Pancreas (tissue), 10 donors: ENCODE data around the gene MLNR. TPM values are rescaled to one million over a fixed set of nuclear protein-coding genes. Genes with fewer than 3 reads are reported as not detected.

ENCODE experiments used
- ATAC-seq, 4 donors: fragments of 200-7000 bp; cut with Tn5 transposase; one replicate each; pipeline versions ENCODE4 v1.8.0 to v1.9.1; 2020; ENCODE audit warnings: mild to moderate bottlenecking in 4 of 4, moderate library complexity in 4 of 4
- DNase-seq, 6 donors: peaks; one replicate each; pipeline ENCODE4 v3.0.0-alpha.2; 2020
- FAIRE-seq: peaks from 2 replicates; lab custom pipeline; 2012; peaks lifted over from hg19 to GRCh38; lab: Jason Lieb, UNC
- H3K27ac ChIP-seq, 4 donors: fragments of 200-600 bp; sonication (generic); 1 replicate in 3 of 4; 2 replicates in 1 of 4; pipeline versions ENCODE4 v1.5.0 to v1.8.0; 2020
- H3K27me3 ChIP-seq, 4 donors: fragments of 200-600 bp; one replicate each; pipeline ENCODE4 v1.8.0; 2021
- H3K36me3 ChIP-seq, 3 donors: fragments of 200-600 bp; sonication (generic) in 1 of 3; one replicate each; pipeline versions ENCODE4 v1.5.0 to v1.8.0; 2020 to 2021
- H3K4me1 ChIP-seq, 3 donors: fragments of 200-600 bp; one replicate each; pipeline ENCODE4 v1.8.0; 2021
- H3K4me3 ChIP-seq, 4 donors: fragments of 200-600 bp; sonication (generic) in 2 of 4; one replicate each; pipeline versions ENCODE4 v1.5.0 to v1.8.0; 2020 to 2021
- H3K9me3 ChIP-seq, 4 donors: fragments of 200-600 bp; one replicate each; pipeline ENCODE4 v1.8.0; 2021
- CTCF ChIP-seq, 4 donors: fragments of 200-600 bp; sonication (generic) in 3 of 4; IDR thresholded peaks; one replicate each; pipeline versions ENCODE4 v1.5.0 to v1.8.0; 2021; ENCODE audit warnings: antibody characterized with exemption in 4 of 4
- WGBS, 2 donors: extraction: QIAGEN DNeasy Blood & Tissue Kit; methylation state at CpG; one replicate each; pipeline ENCODE4 v1.1.7; 2013; 5-methylcytosine and 5-hydroxymethylcytosine counted together
- intact Hi-C, 3 donors: fragments of 100-400 bp; cut with DNase I; formaldehyde crosslinking; loops; one replicate each; pipeline versions ENCODE4 v1.11.1 to v1.14.2; 2022
- polyA plus RNA-seq, 2 donors: library from polyadenylated mRNA; stranded (reverse); fragments of 200-250 nt; gene quantifications; one replicate each; pipeline ENCODE4 v1.2.3, GENCODE V29; 2013
- total RNA-seq, 6 donors: library from RNA; stranded (reverse); fragmentation: NEBNext Ultra II Directional in 4 of 6; extraction: Animal tissue kit (Norgen Biotek cat#: 25700) in 4 of 6; gene quantifications; one replicate each; pipeline versions ENCODE4 v1.2.1 to v1.2.4, GENCODE V29; 2021 to 2023
- donor health status: healthy with polysubstance abuse.
- donor health status: DM: no; HTN: no; CAD: no; lungs with moderate emphysema.
- donor health status: DM: no; HTN: no; CAD: no.
- donor health status: control.
- donor health status: control.
- donor health status: Bipolar disorder and iron deficiency.
- donor health status: DM: yes; HTN: yes; CAD: no.
- donor health status: DM: no; HTN: no; CAD: no.
- donor health status: DM: no; HTN: no; CAD: no.
- donor health status: DM: yes; HTN: yes; CAD: no.

The MLNR gene
- total and polyA plus RNA-seq, 8 donors: not detected

- peaks cover 0 to 6% (median 0%) of the 10 kb centered on the region in 4 donors for H3K27me3 ChIP-seq
- FAIRE-seq (no peak), DNase-seq (peak in 1 of 6 donors; percentile 35), ATAC-seq (peak; percentile 42 to 67 (median 64))
- no peaks in the 10 kb centered on the region for H3K36me3 ChIP-seq
- no peaks in the 10 kb centered on the region for H3K9me3 ChIP-seq
- intact Hi-C loops: no loop called here
- peaks cover 0 to 4% (median 0%) of the 10 kb centered on the region in 3 donors for H3K4me1 ChIP-seq
- no peak overlapping the region for H3K4me3 ChIP-seq
- TF ChIP-seq CTCF (IDR thresholded peaks at IDR 0.05): no peak
- WGBS, 2 donors: 46 to 47% methylated on average over 6 of the region's 6 CpGs
- H3K27ac ChIP-seq: peak overlapping the region in 1 of 4 donors; percentile 8
These were observed 5.2 kb upstream of the MLNR start for GRCh38 chr13:49214917-49215376.

DNA sequence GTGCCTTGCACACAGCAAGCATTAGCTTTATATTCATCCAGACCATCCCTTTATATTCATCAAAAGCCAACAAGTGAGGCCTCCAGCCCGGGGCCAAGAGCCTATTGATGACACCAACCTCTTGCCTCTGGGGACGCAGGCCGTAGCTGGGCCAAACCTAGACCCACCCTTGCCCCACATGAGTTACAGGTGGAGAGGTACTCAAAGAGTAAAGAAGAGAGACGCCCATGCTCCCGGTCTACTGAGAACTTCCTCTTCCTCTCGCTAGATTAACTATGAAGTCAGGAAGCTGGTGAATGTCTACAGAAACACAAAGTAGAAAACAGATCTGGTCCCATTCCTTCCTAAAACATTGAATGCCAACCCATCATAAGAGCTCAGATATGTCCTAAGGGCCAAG lies 3.8 kb upstream of the MLNR start:
- FAIRE-seq: no peak
- intact Hi-C loops: no loop called here
- TF ChIP-seq CTCF (IDR thresholded peaks at IDR 0.05): no peak
- Histone ChIP-seq H3K36me3 (no peaks in the 10 kb centered on the region), H3K4me1 (peaks cover 0 to 9% (median 0%) of the 10 kb centered on the region in 3 donors), H3K27me3 (peaks cover 0 to 12% (median 0%) of the 10 kb centered on the region in 4 donors), H3K27ac (no peak overlapping the region), H3K4me3 (no peak overlapping the region), H3K9me3 (no peaks in the 10 kb centered on the region)
- no peak for DNase-seq
- ATAC-seq: no peak
- WGBS, 2 donors: 88 to 93% methylated on average over 6 of the region's 6 CpGs

DNA sequence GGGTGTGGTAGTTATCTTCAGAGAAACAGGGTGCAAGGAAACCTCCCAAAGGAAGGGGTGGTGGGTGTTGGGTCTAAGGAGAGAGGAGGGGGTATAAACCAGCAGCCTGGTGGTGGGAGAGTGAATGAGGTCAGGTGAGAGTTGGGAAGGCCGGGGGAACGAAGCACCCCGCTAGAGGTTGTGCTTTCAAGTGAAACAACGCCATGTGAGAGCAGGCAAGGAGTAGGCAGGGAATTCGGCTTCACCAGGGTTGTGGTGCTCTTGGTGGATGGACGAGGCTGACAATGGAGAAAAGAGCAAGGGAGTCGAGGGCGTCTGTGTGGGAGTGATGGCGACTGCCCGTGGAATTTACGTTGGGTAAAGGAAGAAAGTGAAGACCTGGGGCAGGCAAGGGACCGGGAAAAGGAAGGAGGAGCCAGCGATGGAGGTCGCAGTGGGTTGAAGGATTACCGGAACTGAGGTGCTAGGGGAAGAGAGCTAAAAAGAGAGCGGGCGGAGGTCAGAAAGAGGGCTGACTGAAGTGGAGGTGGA lies 2.1 kb upstream of the MLNR start:
- intact Hi-C loops: no loop called here
- no peak overlapping the region for H3K4me3 ChIP-seq
- TF ChIP-seq CTCF (IDR thresholded peaks at IDR 0.05): no peak
- peaks cover 0 to 9% (median 0%) of the 10 kb centered on the region in 3 donors for H3K4me1 ChIP-seq
- ATAC-seq: no peak
- 52 to 55% methylated on average over 17 of the region's 17 CpGs for WGBS, 2 donors
- peaks cover 0 to 12% (median 0%) of the 10 kb centered on the region in 4 donors for H3K27me3 ChIP-seq
- no peak for FAIRE-seq
- no peak for DNase-seq
- H3K36me3 ChIP-seq: no peaks in the 10 kb centered on the region
- no peaks in the 10 kb centered on the region for H3K9me3 ChIP-seq
- no peak overlapping the region for H3K27ac ChIP-seq

DNA sequence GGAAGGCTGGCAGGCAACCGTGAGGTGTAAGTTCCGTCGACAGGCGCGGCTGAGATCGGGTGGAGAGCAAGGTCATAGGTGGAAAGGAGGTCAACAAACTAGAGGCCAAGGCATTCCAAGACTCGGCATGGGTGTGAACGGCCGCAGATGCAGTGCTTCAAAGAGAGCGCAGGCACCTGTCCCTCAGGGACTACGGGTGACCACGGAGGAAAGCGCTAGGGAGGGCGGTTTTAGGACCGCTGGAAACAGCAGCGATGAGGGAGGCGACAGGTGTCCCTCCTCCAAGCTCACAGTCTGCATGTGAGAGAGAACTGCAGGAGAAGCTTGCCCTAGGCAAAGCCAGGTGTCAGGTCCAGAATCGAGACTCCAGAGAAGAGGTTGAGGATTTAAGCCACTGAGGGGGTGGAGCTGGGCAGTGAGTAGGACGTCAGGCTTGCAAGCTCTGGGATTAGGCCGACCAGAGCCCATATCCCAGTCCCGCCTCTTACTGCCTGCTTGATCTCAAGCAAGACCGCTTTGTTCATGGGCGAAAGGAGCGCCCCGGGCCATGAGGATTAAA lies 1.6 kb upstream of the MLNR start:
- WGBS, 2 donors: 32 to 33% methylated on average over 25 of the region's 25 CpGs
- Histone ChIP-seq H3K4me1 (peaks cover 0 to 9% (median 0%) of the 10 kb centered on the region in 3 donors), H3K4me3 (no peak overlapping the region), H3K27ac (no peak overlapping the region), H3K27me3 (peaks cover 0 to 12% (median 0%) of the 10 kb centered on the region in 4 donors), H3K36me3 (no peaks in the 10 kb centered on the region), H3K9me3 (no peaks in the 10 kb centered on the region)
- TF ChIP-seq CTCF (IDR thresholded peaks at IDR 0.05): no peak
- DNase-seq (peak in 1 of 6 donors; percentile 33), ATAC-seq (no peak), FAIRE-seq (no peak)
- intact Hi-C loops: no loop called here

GRCh38 chr13:49219647-49220035 lies 497 bp upstream of the MLNR start:
- Histone ChIP-seq H3K9me3 (no peaks in the 10 kb centered on the region), H3K27me3 (peaks cover 0 to 12% (median 0%) of the 10 kb centered on the region in 4 donors), H3K4me3 (peak overlapping the region in 3 of 4 donors; percentile 7 to 47 (median 29)), H3K36me3 (no peaks in the 10 kb centered on the region), H3K27ac (no peak overlapping the region), H3K4me1 (peaks cover 0 to 4% (median 0%) of the 10 kb centered on the region in 3 donors)
- no peak for TF ChIP-seq CTCF (IDR thresholded peaks at IDR 0.05)
- ATAC-seq (no peak), FAIRE-seq (no peak), DNase-seq (no peak)
- 22 to 23% methylated on average over 17 of the region's 17 CpGs for WGBS, 2 donors
- intact Hi-C loops: no loop called here
